H1 (cell line): ENCODE measurements around the gene KPNA1. TPM values are rescaled to one million over a fixed set of nuclear protein-coding genes. Genes with fewer than 3 reads are reported as not detected.

ENCODE experiments used
- CTCF ChIA-PET: fragments of 300-600 bp; sonication (Branson Sonifier 250); formaldehyde crosslinking; loops from one replicate; lab custom pipeline; 2021; ENCODE audit not compliant: partially characterized antibody; lab: Charles Lee
- POLR2A ChIA-PET: fragments of 300-600 bp; sonication (Branson Sonifier 250); formaldehyde crosslinking; loops from one replicate; lab custom pipeline; 2021; ENCODE audit warnings: inconsistent platforms; ENCODE audit not compliant: partially characterized antibody; lab: Charles Lee
- DNase-seq, 2 experiments: peaks; one replicate each; pipeline versions ENCODE4 v3.0.0 to v3.0.0-alpha.2; 2010 to 2022; ENCODE audit warnings: low spot score in 2 of 2, low read depth in 1 of 2, mixed read lengths in 1 of 2
- FAIRE-seq: peaks from 2 replicates; lab custom pipeline; 2011; peaks lifted over from hg19 to GRCh38; lab: Jason Lieb, UNC
- H2AFZ ChIP-seq: 2 replicates; pipeline ENCODE4 v1.8.1; 2012; ENCODE audit warnings: low read length, inconsistent platforms
- H2AK5ac ChIP-seq: 2 replicates; pipeline ENCODE4 v1.6.1; 2013; ENCODE audit warnings: low read depth, low read length
- H2BK120ac ChIP-seq: replicated peaks from 2 replicates; pipeline ENCODE3; 2013; ENCODE audit warnings: low read depth, low read length, inconsistent platforms
- H2BK12ac ChIP-seq: 2 replicates; pipeline ENCODE4 v1.6.1; 2013; ENCODE audit warnings: low read depth, low read length
- H2BK15ac ChIP-seq: 2 replicates; pipeline ENCODE4 v1.6.1; 2013; ENCODE audit warnings: low read length
- H2BK20ac ChIP-seq: 2 replicates; pipeline ENCODE4 v1.6.1; 2013; ENCODE audit warnings: low read length
- H2BK5ac ChIP-seq: 2 replicates; pipeline ENCODE4 v1.6.1; 2013; ENCODE audit warnings: low read depth, low read length
- H3K14ac ChIP-seq: 2 replicates; pipeline ENCODE4 v1.6.1; 2013; ENCODE audit warnings: inconsistent platforms; ENCODE audit not compliant: insufficient read length
- H3K18ac ChIP-seq: 2 replicates; pipeline ENCODE4 v1.6.1; 2013; ENCODE audit warnings: low read length; ENCODE audit errors: extremely low read depth
- H3K23ac ChIP-seq: 2 replicates; pipeline ENCODE4 v1.6.1; 2013; ENCODE audit warnings: inconsistent platforms; ENCODE audit not compliant: insufficient read length
- H3K23me2 ChIP-seq: 2 replicates; pipeline ENCODE4 v1.6.1; 2013; ENCODE audit warnings: low read depth, low read length
- H3K27ac ChIP-seq: 2 replicates; pipeline ENCODE4 v1.6.1; 2011; ENCODE audit warnings: low read depth, low read length, inconsistent platforms
- H3K27me3 ChIP-seq, 4 experiments: replicated peaks in 1 of 4; 1 replicate in 1 of 4; 2 replicates in 3 of 4; pipeline versions ENCODE4 v1.6.1 to v1.8.1; 2011 to 2013; ENCODE audit warnings: low read length in 3 of 4, mild to moderate bottlenecking in 3 of 4, inconsistent platforms in 2 of 4, mixed read lengths in 2 of 4, moderate library complexity in 1 of 4; ENCODE audit not compliant: control insufficient read depth in 3 of 4, insufficient read depth in 3 of 4; ENCODE audit errors: extremely low read depth in 1 of 4
- H3K36me3 ChIP-seq, 4 experiments: 2 replicates each; pipeline versions ENCODE4 v1.6.1 to v1.8.1; 2011 to 2013; ENCODE audit warnings: mild to moderate bottlenecking in 4 of 4, low read length in 3 of 4, moderate library complexity in 2 of 4, control low read depth in 1 of 4, inconsistent platforms in 1 of 4; ENCODE audit not compliant: insufficient read depth in 4 of 4, control insufficient read depth in 2 of 4
- H3K4ac ChIP-seq: replicated peaks from 2 replicates; pipeline ENCODE3; 2013; ENCODE audit warnings: low read length, low read depth, mixed read lengths, inconsistent platforms; ENCODE audit not compliant: insufficient read length
- H3K4me1 ChIP-seq, 4 experiments: replicated peaks in 1 of 4; 1 replicate in 1 of 4; 2 replicates in 3 of 4; pipeline versions ENCODE4 v1.6.1 to v1.8.1; 2011 to 2013; ENCODE audit warnings: low read length in 3 of 4, inconsistent platforms in 2 of 4, mixed read lengths in 1 of 4; ENCODE audit not compliant: insufficient read depth in 4 of 4, control insufficient read depth in 3 of 4
- H3K4me2 ChIP-seq, 2 experiments: 2 replicates each; pipeline versions ENCODE4 v1.6.1 to v1.8.1; 2011 to 2013; ENCODE audit warnings: low read depth in 2 of 2, low read length in 2 of 2, control low read depth in 1 of 2, inconsistent platforms in 1 of 2, mild to moderate bottlenecking in 1 of 2; ENCODE audit not compliant: insufficient read depth in 1 of 2
- H3K4me3 ChIP-seq, 4 experiments: fragments of 200-600, 300-600 bp in 1 of 4; sonication (generic), shearing (Covaris generic), sonication (Bioruptor Twin) in 1 of 4; 2 replicates each; pipeline versions ENCODE4 v1.5.1 to v1.8.1; 2011 to 2016; ENCODE audit warnings: low read length in 4 of 4, low read depth in 3 of 4, control low read depth in 2 of 4, inconsistent platforms in 2 of 4, mild to moderate bottlenecking in 2 of 4, mixed read lengths in 1 of 4, moderate library complexity in 1 of 4; ENCODE audit not compliant: insufficient read depth in 2 of 4; ENCODE audit errors: extremely low read depth in 1 of 4
- H3K56ac ChIP-seq: replicated peaks from 2 replicates; pipeline ENCODE3; 2013; ENCODE audit warnings: low read depth, mild to moderate bottlenecking, mixed read lengths, low read length, inconsistent platforms; ENCODE audit not compliant: insufficient read length
- H3K79me1 ChIP-seq: 2 replicates; pipeline ENCODE4 v1.6.1; 2013; ENCODE audit warnings: low read depth, low read length, control low read depth
- H3K79me2 ChIP-seq, 2 experiments: 2 replicates each; pipeline versions ENCODE4 v1.6.1 to v1.8.1; 2012 to 2013; ENCODE audit warnings: low read length in 2 of 2, mild to moderate bottlenecking in 2 of 2, inconsistent platforms in 1 of 2; ENCODE audit not compliant: insufficient read depth in 2 of 2, control insufficient read depth in 1 of 2
- H3K9ac ChIP-seq, 4 experiments: replicated peaks in 1 of 4; 1 replicate in 1 of 4; 2 replicates in 3 of 4; pipeline versions ENCODE4 v1.6.1 to v1.8.1; 2011 to 2013; ENCODE audit warnings: low read depth in 3 of 4, low read length in 3 of 4, control low read depth in 2 of 4, mild to moderate bottlenecking in 2 of 4, moderate library complexity in 2 of 4, inconsistent platforms in 1 of 4; ENCODE audit errors: extremely low read depth in 1 of 4
- H3K9me3 ChIP-seq, 2 experiments: 2 replicates each; pipeline versions ENCODE4 v1.6.1 to v1.8.1; 2012 to 2013; ENCODE audit warnings: mild to moderate bottlenecking in 2 of 2, moderate library complexity in 2 of 2, control low read depth in 1 of 2, inconsistent platforms in 1 of 2, low read depth in 1 of 2, low read length in 1 of 2, mixed read lengths in 1 of 2; ENCODE audit not compliant: insufficient read depth in 2 of 2
- H4K20me1 ChIP-seq, 2 experiments: replicated peaks in 1 of 2; 2 replicates each; pipeline versions ENCODE3 to v1.8.1; 2011 to 2013; ENCODE audit warnings: inconsistent platforms in 2 of 2, low read length in 2 of 2, mild to moderate bottlenecking in 1 of 2; ENCODE audit not compliant: insufficient read depth in 2 of 2, control insufficient read depth in 1 of 2
- H4K5ac ChIP-seq: 2 replicates; pipeline ENCODE4 v1.6.1; 2013; ENCODE audit warnings: low read length, low read depth, mixed read lengths, inconsistent platforms; ENCODE audit not compliant: insufficient read length
- H4K8ac ChIP-seq: 2 replicates; pipeline ENCODE4 v1.8.0; 2013; ENCODE audit warnings: mild to moderate bottlenecking, moderate library complexity, low read length, inconsistent platforms; ENCODE audit not compliant: insufficient read depth; ENCODE audit errors: extremely low read depth
- H4K91ac ChIP-seq: replicated peaks from 2 replicates; pipeline ENCODE3; 2013; ENCODE audit warnings: low read length, mixed read lengths, inconsistent platforms; ENCODE audit not compliant: insufficient read length
- ASH2L ChIP-seq: fragments of 200-600, 300-600 bp; sonication (generic); IDR thresholded peaks from one replicate; pipeline ENCODE4 v1.7.1; 2017; ENCODE audit warnings: low read length
- BACH1 ChIP-seq: IDR thresholded peaks from 2 replicates; pipeline ENCODE4 v1.6.1; 2012; ENCODE audit warnings: low read length, improper control_type of control experiment
- GABPA ChIP-seq: IDR thresholded peaks from 2 replicates; pipeline ENCODE4 v1.6.1; 2011; ENCODE audit warnings: mild to moderate bottlenecking, low read length, moderate library complexity, borderline replicate concordance; ENCODE audit not compliant: insufficient read depth
- NRF1 ChIP-seq: IDR thresholded peaks from 2 replicates; pipeline ENCODE4 v1.6.1; 2011; ENCODE audit warnings: mild to moderate bottlenecking, low read depth, low read length, improper control_type of control experiment
- SIN3A ChIP-seq, 2 experiments: IDR thresholded peaks in 1 of 2; conservative IDR thresholded peaks in 1 of 2; 2 replicates each; pipeline ENCODE4 v1.6.1; 2011 to 2012; ENCODE audit warnings: low read length in 2 of 2, improper control_type of control experiment in 1 of 2, low read depth in 1 of 2, mild to moderate bottlenecking in 1 of 2
- SP1 ChIP-seq: IDR thresholded peaks from 2 replicates; pipeline ENCODE4 v1.6.1; 2011; ENCODE audit warnings: low read depth, low read length
- WGBS, 2 experiments: shearing (Covaris generic) in 1 of 2; methylation state at CpG; one replicate each; pipeline versions ENCODE4 v1.1.6 to v1.1.7; 2013 to 2015; ENCODE audit warnings: low lambda C conversion rate in 2 of 2, mixed read lengths in 2 of 2, inconsistent platforms in 1 of 2, low coverage in 1 of 2, missing lambda C conversion rate in 1 of 2; ENCODE audit not compliant: insufficient replicate concordance in 2 of 2, insufficient coverage in 1 of 2, insufficient read length in 1 of 2; ENCODE audit errors: extremely low coverage in 1 of 2, missing lambda C conversion rate in 1 of 2; 5-methylcytosine and 5-hydroxymethylcytosine counted together
- polyA plus RNA-seq, 7 experiments: library from polyadenylated mRNA; depleted of rRNA in 3 of 7; stranded (reverse) in 5 of 7; unstranded in 2 of 7; fragments of >200 nt in 5 of 7; fragments of 200-250 nt in 2 of 7; gene quantifications; 1 replicate in 5 of 7; 2 replicates in 1 of 7; 4 replicates in 1 of 7; pipeline versions ENCODE4 v1.2.1 to v1.2.3, GENCODE V29; 2011 to 2013; ENCODE audit warnings: missing spikeins in 2 of 7, mixed read lengths in 2 of 7
- total RNA-seq: library from RNA; stranded (reverse); fragmentation: NEBNext Ultra II Directional; extraction: Animal tissue kit (Norgen Biotek cat#: 25700); gene quantifications from 2 replicates; pipeline ENCODE4 v1.2.1, GENCODE V29; 2021
- TF ChIP-seq, protein P1 (sequence below), 3 experiments: IDR thresholded peaks; 1 replicate in 2 of 3; 2 replicates in 1 of 3; pipeline versions ENCODE4 v1.5.1 to v1.6.1; 2011; ENCODE audit warnings: low read length in 3 of 3, mild to moderate bottlenecking in 3 of 3, inconsistent platforms in 2 of 3, low read depth in 1 of 3, moderate library complexity in 1 of 3; ENCODE audit not compliant: insufficient read depth in 1 of 3; ENCODE audit errors: control extremely low read depth in 1 of 3

Gene KPNA1
- total and polyA plus RNA-seq, 2 of the 8 experiments (the other 6 are each of a cell fraction or from before 2014, with no cell fraction given), result 14.8 to 63.0 TPM

DNA sequence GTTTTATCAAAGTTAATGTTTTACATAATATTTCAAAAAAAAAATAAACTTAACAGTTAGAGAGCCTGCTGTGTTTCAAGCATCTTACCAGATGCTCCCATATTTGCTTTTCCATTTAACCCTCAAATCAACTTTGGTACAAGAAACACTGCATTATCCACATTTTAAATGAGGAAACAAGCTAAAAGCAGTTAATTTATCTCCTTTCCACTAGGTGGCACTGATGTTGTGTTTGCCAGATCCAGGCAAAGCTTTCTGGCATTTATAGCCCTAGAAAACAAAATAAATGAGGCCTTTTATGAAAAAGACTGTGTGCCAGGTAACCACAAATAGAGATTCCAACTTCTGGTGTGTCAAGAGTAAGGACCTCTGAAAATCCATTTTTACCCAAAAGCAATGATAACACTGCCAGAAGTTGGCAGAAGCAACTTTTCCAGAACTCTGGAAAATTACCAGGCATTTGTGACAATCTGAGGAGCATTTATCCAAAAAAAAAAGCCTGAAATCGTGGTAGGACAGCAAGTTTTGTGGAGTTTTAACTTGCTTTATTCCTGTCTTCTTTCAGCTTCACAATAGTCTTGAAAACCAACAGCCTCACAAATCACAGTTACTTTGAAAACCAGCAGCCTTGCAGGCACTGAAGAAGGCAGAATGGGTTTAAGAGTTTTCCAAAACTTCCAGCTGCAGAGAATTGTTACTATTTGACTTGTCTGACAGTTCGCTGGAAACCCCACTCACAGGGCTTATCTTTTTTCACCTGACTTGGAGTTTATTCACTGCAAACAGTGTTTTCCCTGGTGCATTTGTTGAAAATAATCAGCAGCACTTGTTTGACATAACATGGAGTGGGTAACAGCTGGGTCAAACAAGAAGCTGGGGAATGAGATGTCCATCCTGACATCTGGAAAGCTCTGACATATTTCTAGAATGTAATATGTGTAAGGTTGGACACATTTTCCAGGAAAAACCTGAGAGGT, 121.6 kb downstream of the KPNA1 start:
- FAIRE-seq (peak; percentile 81), DNase-seq (no peak)
- ChIA-PET CTCF (interaction anchor here (0.5 to 6.0 kb wide), 37 partner anchors 9 to 1467 kb away, joined by 3 to 44 read pairs (median 4); partner anchors contain the start of genes FAM162A, KPNA1, PARP14 and WDR5B), POLR2A (interaction anchor here (0.8 to 2.7 kb wide), 4 partner anchors 10 to 171 kb away, joined by 3 to 16 read pairs (median 4); partner anchors contain the start of genes DTX3L, FAM162A, MIX23 and PARP9)
- Histone ChIP-seq H3K23ac (no peak overlapping the region), H2BK20ac (no peak overlapping the region), H3K27ac (no peak overlapping the region), H3K4me3 (no peak overlapping the region), H4K20me1 (peaks cover 0 to 2% of the 10 kb centered on the region in 2 experiments), H2BK5ac (0 out of 2 replicates have a peak overlapping the region, but pooled peaks have one; percentile 77), H2AK5ac (no peak overlapping the region), H4K5ac (no peak overlapping the region), H3K23me2 (no peaks in the 10 kb centered on the region), H3K14ac (no peak overlapping the region), H3K27me3 (no peaks in the 10 kb centered on the region), H3K18ac (no peak overlapping the region), H2AFZ (no peak overlapping the region), H3K36me3 (no peaks in the 10 kb centered on the region; a peak in 2 of 8 replicates), H3K4me2 (no peak overlapping the region), H4K91ac (no peak overlapping the region), H2BK12ac (no peak overlapping the region), H2BK120ac (no peak overlapping the region), H3K9me3 (no peaks in the 10 kb centered on the region), H3K79me1 (peaks cover 2% of the 10 kb centered on the region; the same call in 1 of the 2 replicates), H3K4ac (no peak overlapping the region), H3K9ac (no peak overlapping the region), H3K4me1 (no peaks in the 10 kb centered on the region), H3K56ac (no peak overlapping the region), H2BK15ac (no peak overlapping the region), H3K79me2 (peaks cover 0 to 6% of the 10 kb centered on the region in 2 experiments; a peak in 2 of 4 replicates), H4K8ac (no peak overlapping the region)
- 85% methylated on average over 2 of the region's 2 CpGs; no CpG with 5 or more reads in 1 of the 2 experiments for WGBS, 2 experiments
- TF ChIP-seq SIN3A (conservative IDR thresholded peaks at IDR 0.05 in 1 of 2, IDR thresholded peaks at IDR 0.05 in 1 of 2; ENCODE audit: low read depth in 1 of 2, low read length in 2 of 2) (no peak), SP1 (no peak), NRF1 (no peak), BACH1 (no peak), GABPA (no peak), ASH2L (no peak)
- TF ChIP-seq, protein P1, sequence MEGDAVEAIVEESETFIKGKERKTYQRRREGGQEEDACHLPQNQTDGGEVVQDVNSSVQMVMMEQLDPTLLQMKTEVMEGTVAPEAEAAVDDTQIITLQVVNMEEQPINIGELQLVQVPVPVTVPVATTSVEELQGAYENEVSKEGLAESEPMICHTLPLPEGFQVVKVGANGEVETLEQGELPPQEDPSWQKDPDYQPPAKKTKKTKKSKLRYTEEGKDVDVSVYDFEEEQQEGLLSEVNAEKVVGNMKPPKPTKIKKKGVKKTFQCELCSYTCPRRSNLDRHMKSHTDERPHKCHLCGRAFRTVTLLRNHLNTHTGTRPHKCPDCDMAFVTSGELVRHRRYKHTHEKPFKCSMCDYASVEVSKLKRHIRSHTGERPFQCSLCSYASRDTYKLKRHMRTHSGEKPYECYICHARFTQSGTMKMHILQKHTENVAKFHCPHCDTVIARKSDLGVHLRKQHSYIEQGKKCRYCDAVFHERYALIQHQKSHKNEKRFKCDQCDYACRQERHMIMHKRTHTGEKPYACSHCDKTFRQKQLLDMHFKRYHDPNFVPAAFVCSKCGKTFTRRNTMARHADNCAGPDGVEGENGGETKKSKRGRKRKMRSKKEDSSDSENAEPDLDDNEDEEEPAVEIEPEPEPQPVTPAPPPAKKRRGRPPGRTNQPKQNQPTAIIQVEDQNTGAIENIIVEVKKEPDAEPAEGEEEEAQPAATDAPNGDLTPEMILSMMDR (IDR thresholded peaks at IDR 0.05; ENCODE audit: control extremely low read depth in 1 of 3, insufficient read depth in 1 of 3, low read depth in 1 of 3, low read length in 3 of 3), result peak in 2 of 3 experiments; percentile 54 to 64; a peak in 2 of 4 replicates
